Hematopoietic multipotent progenitor cell treated with erythropoietin and hydrocortisone succinate and interleukin-3 and kit ligand, for 8 days (in vitro differentiated cells): ENCODE results near the gene BIRC3.
A peak's percentile ranks its signal among the peaks of the same experiment; 100 is the strongest.

Experiments used
- DNase-seq: peaks from one replicate; pipeline ENCODE4 v3.0.0-alpha.2; 2015

The BIRC3 gene

GRCh38 chr11:102317099-102317767 lies at the start of gene BIRC3:
Gene BIRC3 (plus strand): TSS chr11:102317484. CDS start chr11:102324510, 7,026 bp downstream.
- peak; percentile 88 for DNase-seq

- no peak for DNase-seq
These were observed 49.7 kb upstream of the BIRC3 start for GRCh38 chr11:102267609-102268008.

- peak; percentile 85 for DNase-seq
These were observed 49.0 kb upstream of the BIRC3 start for GRCh38 chr11:102268083-102268984.

GRCh38 chr11:102268985-102269470 lies 48.3 kb upstream of the BIRC3 start:
- no peak for DNase-seq

- no peak for DNase-seq
These were observed 47.4 kb upstream of the BIRC3 start for GRCh38 chr11:102269927-102270326.

GRCh38 chr11:102272047-102272824 lies 45.0 kb upstream of the BIRC3 start:
- DNase-seq: no peak

- no peak for DNase-seq
These were observed 42.7 kb upstream of the BIRC3 start for GRCh38 chr11:102274628-102275027.

- no peak for DNase-seq
These were observed 40.9 kb upstream of the BIRC3 start for GRCh38 chr11:102276362-102276761.

GRCh38 chr11:102276783-102277182 lies 40.5 kb upstream of the BIRC3 start:
- no peak for DNase-seq

GRCh38 chr11:102279641-102280170 lies 37.6 kb upstream of the BIRC3 start:
- DNase-seq: no peak

- DNase-seq: no peak
These were observed 36.9 kb upstream of the BIRC3 start for GRCh38 chr11:102280245-102280833.

- no peak for DNase-seq
These were observed 34.2 kb upstream of the BIRC3 start for GRCh38 chr11:102283116-102283485.

- no peak for DNase-seq
These were observed 33.3 kb upstream of the BIRC3 start for GRCh38 chr11:102284008-102284407.

- DNase-seq: no peak
These were observed 31.0 kb upstream of the BIRC3 start for GRCh38 chr11:102286292-102286691.

GRCh38 chr11:102287964-102288724 lies 29.1 kb upstream of the BIRC3 start:
- peak; percentile 76 for DNase-seq

GRCh38 chr11:102288725-102289083 lies 28.6 kb upstream of the BIRC3 start:
- no peak for DNase-seq

GRCh38 chr11:102289592-102289991 lies 27.7 kb upstream of the BIRC3 start:
- DNase-seq: no peak

- DNase-seq: no peak
These were observed 25.5 kb upstream of the BIRC3 start for GRCh38 chr11:102291831-102292230.

- DNase-seq: no peak
These were observed 24.4 kb upstream of the BIRC3 start for GRCh38 chr11:102292933-102293332.

GRCh38 chr11:102293873-102294601 lies 23.2 kb upstream of the BIRC3 start:
- DNase-seq: peak; percentile 63

GRCh38 chr11:102295045-102295444 lies 22.2 kb upstream of the BIRC3 start:
- DNase-seq: no peak
